ENCODE measurements around the gene FAM120AOS.

Gene FAM120AOS

DNA sequence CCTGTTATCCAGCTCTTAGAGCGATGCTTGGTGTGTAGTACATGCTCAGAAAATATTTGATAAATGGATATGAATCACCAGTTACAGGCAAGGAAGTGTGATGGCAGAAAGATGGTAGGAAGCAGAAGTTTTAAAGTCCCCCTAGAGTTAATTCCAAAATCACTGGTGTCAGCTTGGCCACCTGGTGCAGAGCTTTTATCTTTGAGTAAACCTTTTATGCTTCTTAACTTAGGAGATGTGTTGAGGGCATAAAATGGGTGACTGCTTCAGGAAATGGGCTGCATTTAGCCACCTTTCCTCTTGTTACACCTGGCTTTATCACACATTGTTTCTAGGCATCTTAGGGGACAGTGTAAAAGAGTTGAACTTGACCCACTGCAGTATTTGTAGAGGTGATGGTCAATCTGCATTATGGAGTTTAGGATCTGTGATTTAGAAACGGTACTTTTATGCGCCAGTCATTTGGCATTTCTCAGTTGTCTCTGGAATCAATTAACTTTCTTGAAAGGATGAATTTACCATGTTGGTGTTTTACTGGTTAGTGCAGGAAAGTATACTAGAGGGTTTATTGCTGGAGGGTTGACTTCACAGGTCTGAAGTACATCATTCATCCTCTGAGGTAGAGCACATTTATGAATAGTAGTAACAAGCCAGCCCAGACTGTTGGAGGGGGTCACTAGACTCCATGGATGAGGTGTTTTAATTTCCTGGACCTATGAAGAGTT, 7.5 kb upstream of the FAM120AOS start:
- TF ChIP-seq, protein P1, sequence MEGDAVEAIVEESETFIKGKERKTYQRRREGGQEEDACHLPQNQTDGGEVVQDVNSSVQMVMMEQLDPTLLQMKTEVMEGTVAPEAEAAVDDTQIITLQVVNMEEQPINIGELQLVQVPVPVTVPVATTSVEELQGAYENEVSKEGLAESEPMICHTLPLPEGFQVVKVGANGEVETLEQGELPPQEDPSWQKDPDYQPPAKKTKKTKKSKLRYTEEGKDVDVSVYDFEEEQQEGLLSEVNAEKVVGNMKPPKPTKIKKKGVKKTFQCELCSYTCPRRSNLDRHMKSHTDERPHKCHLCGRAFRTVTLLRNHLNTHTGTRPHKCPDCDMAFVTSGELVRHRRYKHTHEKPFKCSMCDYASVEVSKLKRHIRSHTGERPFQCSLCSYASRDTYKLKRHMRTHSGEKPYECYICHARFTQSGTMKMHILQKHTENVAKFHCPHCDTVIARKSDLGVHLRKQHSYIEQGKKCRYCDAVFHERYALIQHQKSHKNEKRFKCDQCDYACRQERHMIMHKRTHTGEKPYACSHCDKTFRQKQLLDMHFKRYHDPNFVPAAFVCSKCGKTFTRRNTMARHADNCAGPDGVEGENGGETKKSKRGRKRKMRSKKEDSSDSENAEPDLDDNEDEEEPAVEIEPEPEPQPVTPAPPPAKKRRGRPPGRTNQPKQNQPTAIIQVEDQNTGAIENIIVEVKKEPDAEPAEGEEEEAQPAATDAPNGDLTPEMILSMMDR (IDR thresholded peaks at IDR 0.05; ENCODE audit: insufficient read depth, low read length, poor library complexity, severe bottlenecking) = no peak
- TF ChIP-seq EZH2phosphoT487 (conservative IDR thresholded peaks at IDR 0.05; ENCODE audit: low read length) = no peak
- Histone ChIP-seq H2AFZ (ENCODE audit: low read depth, low read length, severe bottlenecking) (no peak overlapping the region), H3K9me3 (ENCODE audit: insufficient read depth, low read length) (no peaks in the 10 kb centered on the region), H3K4me2 (ENCODE audit: low read depth, low read length, poor library complexity, severe bottlenecking) (peak overlapping the region; percentile 28), H3F3A (ENCODE audit: insufficient read depth) (peaks cover 11% of the 10 kb centered on the region; the same call in 1 of the 2 replicates), H3K27ac (ENCODE audit: low read depth, low read length) (0 out of 2 replicates have a peak overlapping the region, but pooled peaks have one; percentile 22), H3K9ac (ENCODE audit: low read length) (no peak overlapping the region), H3K9me2 (replicated peaks; ENCODE audit: insufficient read depth, low read length) (no peaks in the 10 kb centered on the region), H3K4me3 (ENCODE audit: insufficient read depth, low read length, poor library complexity, severe bottlenecking) (no peak overlapping the region), H3K27me3 (ENCODE audit: low read length) (no peaks in the 10 kb centered on the region), H3K36me3 (ENCODE audit: low read length) (no peaks in the 10 kb centered on the region; the same call in 1 of the 2 replicates), H3K79me2 (ENCODE audit: insufficient read depth, low read length) (peaks cover 100% of the 10 kb centered on the region), H4K20me1 (ENCODE audit: low read depth, low read length) (no peaks in the 10 kb centered on the region; the same call in 1 of the 2 replicates)

DNA sequence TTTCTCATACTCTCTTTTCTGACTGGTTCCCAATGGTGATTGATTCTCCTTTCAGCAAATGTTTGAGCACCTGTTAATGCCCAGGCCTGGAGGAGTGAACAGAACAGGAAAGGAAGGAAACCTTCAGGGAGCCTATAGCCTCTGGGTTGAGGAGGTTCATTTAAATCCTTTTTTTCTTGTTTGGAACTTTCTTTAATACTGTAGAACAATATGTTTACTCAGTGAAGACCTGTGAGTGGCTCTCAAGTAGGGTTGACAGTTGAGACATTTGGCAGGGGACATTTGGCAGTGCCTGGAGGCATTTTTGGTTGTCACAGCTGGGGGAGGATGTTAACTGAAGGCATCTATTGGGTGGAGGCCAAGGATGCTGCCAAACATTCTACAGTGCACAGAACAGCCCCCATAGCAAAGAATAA, 6.1 kb upstream of the FAM120AOS start:
- no peak overlapping the region for H3K9ac ChIP-seq (ENCODE audit: low read length)
- H3K4me3 ChIP-seq (ENCODE audit: insufficient read depth, low read length, poor library complexity, severe bottlenecking) = no peak overlapping the region
- TF ChIP-seq, protein P1 (IDR thresholded peaks at IDR 0.05; ENCODE audit: insufficient read depth, low read length, poor library complexity, severe bottlenecking) = no peak
- TF ChIP-seq EZH2phosphoT487 (conservative IDR thresholded peaks at IDR 0.05; ENCODE audit: low read length) = no peak
- no peaks in the 10 kb centered on the region; the same call in 1 of the 2 replicates for H3K36me3 ChIP-seq (ENCODE audit: low read length)
- H3K4me2 ChIP-seq (ENCODE audit: low read depth, low read length, poor library complexity, severe bottlenecking) = no peak overlapping the region
- H3K27ac ChIP-seq (ENCODE audit: low read depth, low read length) = no peak overlapping the region
- H2AFZ ChIP-seq (ENCODE audit: low read depth, low read length, severe bottlenecking) = no peak overlapping the region
- H4K20me1 ChIP-seq (ENCODE audit: low read depth, low read length) = no peaks in the 10 kb centered on the region; the same call in 1 of the 2 replicates
- no peaks in the 10 kb centered on the region for H3K9me2 ChIP-seq (replicated peaks; ENCODE audit: insufficient read depth, low read length)
- no peaks in the 10 kb centered on the region for H3K9me3 ChIP-seq (ENCODE audit: insufficient read depth, low read length)
- H3F3A ChIP-seq (ENCODE audit: insufficient read depth) = peaks cover 11% of the 10 kb centered on the region; the same call in 1 of the 2 replicates
- no peaks in the 10 kb centered on the region for H3K27me3 ChIP-seq (ENCODE audit: low read length)
- H3K79me2 ChIP-seq (ENCODE audit: insufficient read depth, low read length) = peaks cover 100% of the 10 kb centered on the region

DNA sequence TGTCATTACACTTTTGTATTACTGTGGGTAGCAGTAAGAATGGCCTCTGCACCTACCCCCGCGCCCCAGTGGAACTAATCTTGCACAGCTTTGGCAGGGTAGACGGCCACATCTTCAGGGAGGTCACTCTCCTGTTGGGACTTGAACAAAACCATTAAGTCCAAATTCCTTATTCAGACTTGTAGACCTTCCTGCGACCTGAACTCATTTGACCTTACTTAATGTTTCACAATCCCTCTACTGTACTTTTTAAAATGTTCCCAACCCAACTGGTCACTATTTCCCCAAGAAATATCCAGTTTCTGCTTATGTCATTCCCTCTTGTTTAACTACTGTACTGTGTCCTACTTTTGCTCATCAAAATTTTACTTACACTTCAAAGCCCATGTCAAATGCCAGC, 5.3 kb upstream of the FAM120AOS start:
- TF ChIP-seq, protein P1 (IDR thresholded peaks at IDR 0.05; ENCODE audit: insufficient read depth, low read length, poor library complexity, severe bottlenecking) = no peak
- TF ChIP-seq EZH2phosphoT487 (conservative IDR thresholded peaks at IDR 0.05; ENCODE audit: low read length) = no peak
- H3K4me3 ChIP-seq (ENCODE audit: insufficient read depth, low read length, poor library complexity, severe bottlenecking) = no peak overlapping the region
- H3K36me3 ChIP-seq (ENCODE audit: low read length) = no peaks in the 10 kb centered on the region; the same call in 1 of the 2 replicates
- H4K20me1 ChIP-seq (ENCODE audit: low read depth, low read length) = no peaks in the 10 kb centered on the region; the same call in 1 of the 2 replicates
- H3K79me2 ChIP-seq (ENCODE audit: insufficient read depth, low read length) = peaks cover 100% of the 10 kb centered on the region
- H2AFZ ChIP-seq (ENCODE audit: low read depth, low read length, severe bottlenecking) = no peak overlapping the region
- no peak overlapping the region for H3K4me2 ChIP-seq (ENCODE audit: low read depth, low read length, poor library complexity, severe bottlenecking)
- H3K9ac ChIP-seq (ENCODE audit: low read length) = no peak overlapping the region
- H3K27ac ChIP-seq (ENCODE audit: low read depth, low read length) = no peak overlapping the region
- peaks cover 5% of the 10 kb centered on the region; the same call in 1 of the 2 replicates for H3F3A ChIP-seq (ENCODE audit: insufficient read depth)
- no peaks in the 10 kb centered on the region for H3K27me3 ChIP-seq (ENCODE audit: low read length)
- no peaks in the 10 kb centered on the region for H3K9me3 ChIP-seq (ENCODE audit: insufficient read depth, low read length)
- H3K9me2 ChIP-seq (replicated peaks; ENCODE audit: insufficient read depth, low read length) = no peaks in the 10 kb centered on the region
